ENCODE measurements around the gene POU6F2. TPM values are rescaled to one million over a fixed set of nuclear protein-coding genes. Genes with fewer than 3 reads are reported as not detected.

Gene POU6F2
- total RNA-seq, 1 donor from 2014 or later, result not detected

DNA sequence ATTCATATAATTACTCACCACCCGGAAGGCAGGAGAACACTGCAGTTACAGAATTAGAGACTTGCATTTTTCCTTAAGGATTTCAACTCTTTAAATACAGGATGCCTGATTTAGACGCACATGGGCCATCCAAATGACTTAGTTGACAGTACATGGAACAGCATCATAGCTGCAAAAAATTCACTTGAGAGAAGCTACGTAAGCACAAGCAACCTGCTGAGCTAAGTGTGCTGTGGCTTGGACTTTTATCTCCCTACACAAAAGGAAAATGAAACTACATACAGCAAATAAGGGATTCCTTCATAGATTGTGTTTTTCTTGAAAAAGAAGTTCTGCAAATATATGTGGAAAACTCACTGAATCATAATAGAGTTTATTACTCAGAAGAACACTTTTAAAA lies 152.6 kb downstream of the POU6F2 start:
- Histone ChIP-seq H3K4me3 (ENCODE audit: low read depth, low read length) (no peak overlapping the region), H3K36me3 (ENCODE audit: control insufficient read depth, insufficient read depth, low read length) (no peaks in the 10 kb centered on the region), H3K27me3 (ENCODE audit: control insufficient read depth, insufficient read depth, low read length) (no peaks in the 10 kb centered on the region)
- FAIRE-seq, result no peak
- TF ChIP-seq, protein P1, sequence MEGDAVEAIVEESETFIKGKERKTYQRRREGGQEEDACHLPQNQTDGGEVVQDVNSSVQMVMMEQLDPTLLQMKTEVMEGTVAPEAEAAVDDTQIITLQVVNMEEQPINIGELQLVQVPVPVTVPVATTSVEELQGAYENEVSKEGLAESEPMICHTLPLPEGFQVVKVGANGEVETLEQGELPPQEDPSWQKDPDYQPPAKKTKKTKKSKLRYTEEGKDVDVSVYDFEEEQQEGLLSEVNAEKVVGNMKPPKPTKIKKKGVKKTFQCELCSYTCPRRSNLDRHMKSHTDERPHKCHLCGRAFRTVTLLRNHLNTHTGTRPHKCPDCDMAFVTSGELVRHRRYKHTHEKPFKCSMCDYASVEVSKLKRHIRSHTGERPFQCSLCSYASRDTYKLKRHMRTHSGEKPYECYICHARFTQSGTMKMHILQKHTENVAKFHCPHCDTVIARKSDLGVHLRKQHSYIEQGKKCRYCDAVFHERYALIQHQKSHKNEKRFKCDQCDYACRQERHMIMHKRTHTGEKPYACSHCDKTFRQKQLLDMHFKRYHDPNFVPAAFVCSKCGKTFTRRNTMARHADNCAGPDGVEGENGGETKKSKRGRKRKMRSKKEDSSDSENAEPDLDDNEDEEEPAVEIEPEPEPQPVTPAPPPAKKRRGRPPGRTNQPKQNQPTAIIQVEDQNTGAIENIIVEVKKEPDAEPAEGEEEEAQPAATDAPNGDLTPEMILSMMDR (IDR thresholded peaks at IDR 0.05; ENCODE audit: insufficient read depth, low read length, severe bottlenecking), result no peak
- no peak for DNase-seq (ENCODE audit: low read depth)

DNA sequence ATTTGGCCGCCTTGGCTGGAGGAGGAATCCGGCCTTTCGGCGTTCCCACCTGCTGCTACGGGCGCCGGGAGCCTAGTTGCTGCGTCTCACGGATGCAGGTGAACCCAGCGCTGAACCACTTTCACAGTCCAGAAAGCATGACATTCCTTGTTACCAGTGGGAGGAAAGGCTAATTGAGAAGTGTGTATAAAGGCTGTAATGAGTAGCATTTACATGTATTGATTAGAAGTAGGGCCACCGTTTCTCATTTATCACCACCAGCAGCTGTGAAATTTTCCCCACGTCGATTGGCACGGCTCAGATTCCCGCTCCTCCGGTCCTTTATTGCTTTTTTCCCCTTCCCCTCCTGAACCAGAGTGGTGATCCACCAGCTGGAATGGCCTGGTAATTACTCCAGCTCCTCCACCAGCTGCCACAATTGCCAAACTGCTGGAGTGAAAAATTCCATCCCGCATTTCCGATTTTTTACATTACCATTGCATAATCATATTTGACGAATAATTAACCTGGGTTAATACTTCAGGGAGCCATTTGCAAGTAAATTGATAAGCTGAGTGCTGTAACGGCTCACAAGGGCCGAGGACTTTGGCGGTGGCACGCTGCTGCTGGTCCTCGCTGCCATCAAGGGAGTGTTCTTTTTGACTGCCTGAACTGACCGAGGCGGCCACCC lies 153.3 kb downstream of the POU6F2 start:
- Histone ChIP-seq H3K36me3 (ENCODE audit: control insufficient read depth, insufficient read depth, low read length) (no peaks in the 10 kb centered on the region), H3K27me3 (ENCODE audit: control insufficient read depth, insufficient read depth, low read length) (no peaks in the 10 kb centered on the region), H3K4me3 (ENCODE audit: low read depth, low read length) (no peak overlapping the region)
- FAIRE-seq (no peak), DNase-seq (ENCODE audit: low read depth) (no peak)
- TF ChIP-seq, protein P1 (IDR thresholded peaks at IDR 0.05; ENCODE audit: insufficient read depth, low read length, severe bottlenecking), result no peak

DNA sequence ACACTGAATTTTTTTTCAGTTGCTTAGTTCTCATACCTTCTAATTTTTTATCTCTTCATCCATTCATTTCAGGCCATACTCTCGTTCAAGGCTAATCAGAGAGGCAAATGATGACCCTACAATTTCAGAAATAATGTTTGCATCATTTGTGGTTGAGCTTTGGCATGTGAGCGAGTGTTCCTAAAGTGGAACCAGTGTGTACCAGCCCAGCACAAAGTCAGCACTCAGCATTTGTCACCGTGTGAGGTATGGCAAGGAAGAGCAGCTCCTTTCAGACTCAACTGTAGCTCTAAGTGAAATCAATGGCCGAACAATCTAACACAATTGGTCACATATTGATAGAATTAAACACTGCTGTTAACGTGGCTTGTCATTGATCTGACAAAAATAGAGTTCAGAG lies 154.6 kb downstream of the POU6F2 start:
- H3K27me3 ChIP-seq (ENCODE audit: control insufficient read depth, insufficient read depth, low read length), result no peaks in the 10 kb centered on the region
- H3K36me3 ChIP-seq (ENCODE audit: control insufficient read depth, insufficient read depth, low read length), result no peaks in the 10 kb centered on the region
- DNase-seq (ENCODE audit: low read depth), result no peak
- TF ChIP-seq, protein P1 (IDR thresholded peaks at IDR 0.05; ENCODE audit: insufficient read depth, low read length, severe bottlenecking), result no peak
- no peak for FAIRE-seq
- H3K4me3 ChIP-seq (ENCODE audit: low read depth, low read length), result no peak overlapping the region

DNA sequence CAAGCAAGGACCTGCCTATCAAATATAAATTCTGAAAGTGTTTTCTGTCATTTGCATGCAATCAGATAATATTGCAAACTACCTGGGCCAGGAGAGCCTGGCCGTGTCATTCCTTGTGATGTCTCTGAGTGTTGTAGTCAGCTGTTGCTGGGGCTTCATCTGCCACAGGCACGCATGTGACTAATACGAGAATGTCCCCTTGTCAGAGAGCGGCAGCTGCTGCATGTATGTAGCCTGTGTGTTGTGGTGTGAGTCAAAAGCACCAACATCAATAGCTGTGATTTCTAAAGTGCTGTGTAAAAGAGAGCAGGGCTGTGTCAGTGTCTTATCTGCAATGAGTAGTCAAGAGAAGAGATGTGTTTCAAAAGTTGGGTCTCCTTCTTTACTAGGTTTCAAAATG lies 155.4 kb downstream of the POU6F2 start:
- TF ChIP-seq, protein P1 (IDR thresholded peaks at IDR 0.05; ENCODE audit: insufficient read depth, low read length, severe bottlenecking), result no peak
- DNase-seq (ENCODE audit: low read depth) (no peak), FAIRE-seq (no peak)
- Histone ChIP-seq H3K4me3 (ENCODE audit: low read depth, low read length) (no peak overlapping the region), H3K36me3 (ENCODE audit: control insufficient read depth, insufficient read depth, low read length) (no peaks in the 10 kb centered on the region), H3K27me3 (ENCODE audit: control insufficient read depth, insufficient read depth, low read length) (no peaks in the 10 kb centered on the region)

DNA sequence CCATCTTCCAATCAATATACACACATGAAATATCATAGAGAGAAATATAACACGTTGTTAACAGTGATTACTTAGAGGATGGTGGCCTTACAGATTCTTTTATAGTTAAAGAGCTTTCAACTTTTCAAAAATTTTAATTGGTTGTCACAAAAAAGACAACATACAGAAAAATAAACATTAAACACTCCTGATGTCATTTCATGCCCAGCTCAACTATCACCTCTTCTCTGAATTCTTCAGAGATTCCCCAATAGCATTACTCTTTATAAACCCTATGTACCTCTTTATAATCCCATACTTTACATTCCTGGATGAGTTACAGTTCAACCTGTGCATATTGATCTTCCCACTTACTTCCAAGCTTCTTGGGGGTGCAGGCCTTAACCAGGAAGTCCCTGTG lies 159.8 kb downstream of the POU6F2 start:
- Histone ChIP-seq H3K36me3 (ENCODE audit: control insufficient read depth, insufficient read depth, low read length) (no peaks in the 10 kb centered on the region), H3K27me3 (ENCODE audit: control insufficient read depth, insufficient read depth, low read length) (no peaks in the 10 kb centered on the region), H3K4me3 (ENCODE audit: low read depth, low read length) (no peak overlapping the region)
- DNase-seq (ENCODE audit: low read depth) (no peak), FAIRE-seq (no peak)
- TF ChIP-seq, protein P1 (IDR thresholded peaks at IDR 0.05; ENCODE audit: insufficient read depth, low read length, severe bottlenecking), result no peak

DNA sequence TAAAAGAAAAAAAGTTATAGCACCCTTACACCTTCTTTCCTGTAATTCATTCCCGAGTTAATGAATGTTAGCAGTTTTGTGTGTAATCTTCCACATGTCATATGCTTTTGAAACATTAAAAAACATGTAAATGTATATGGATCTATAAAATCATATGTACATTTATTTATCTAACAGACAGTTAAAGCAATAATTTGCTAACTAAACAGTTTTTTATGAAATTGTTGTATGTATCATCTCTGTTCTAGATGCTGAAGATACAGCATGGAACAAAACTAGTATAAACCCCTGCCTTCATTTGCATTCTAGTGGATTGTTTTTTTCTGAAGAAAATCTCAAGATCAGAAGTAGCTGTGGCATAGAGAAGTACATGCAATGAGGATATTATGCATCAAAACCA lies 165.0 kb downstream of the POU6F2 start:
- TF ChIP-seq, protein P1 (IDR thresholded peaks at IDR 0.05; ENCODE audit: insufficient read depth, low read length, severe bottlenecking), result no peak
- FAIRE-seq, result no peak
- no peak for DNase-seq (ENCODE audit: low read depth)

More for the DNA sequence above, 165.0 kb downstream of the POU6F2 start:
- Histone ChIP-seq H3K36me3 (ENCODE audit: control insufficient read depth, insufficient read depth, low read length) (no peaks in the 10 kb centered on the region), H3K4me3 (ENCODE audit: low read depth, low read length) (no peak overlapping the region), H3K27me3 (ENCODE audit: control insufficient read depth, insufficient read depth, low read length) (no peaks in the 10 kb centered on the region)

Measured in bronchial epithelial cell (primary cell).